WTC11 (cell line): Measurements from ENCODE around the gene ANKRD50. TPM values are rescaled to one million over a fixed set of nuclear protein-coding genes. Genes with fewer than 3 reads are reported as not detected.

ENCODE experiments used
- ATAC-seq: fragments of 200-7000 bp; cut with Tn5 transposase; 2 replicates; pipeline ENCODE4 v1.10.0; 2021; ENCODE audit warnings: mild to moderate bottlenecking, moderate library complexity
- CTCF ChIA-PET: fragments of 300-600 bp; sonication (Branson Sonifier 250); formaldehyde crosslinking; loops from one replicate; lab custom pipeline; 2021; ENCODE audit warnings: antibody characterized with exemption; lab: Charles Lee
- POLR2A ChIA-PET: fragments of 350-600 bp; sonication (Branson Sonifier 250); formaldehyde crosslinking; loops from one replicate; lab custom pipeline; 2021; ENCODE audit warnings: antibody characterized with exemption; lab: Charles Lee
- DNase-seq: peaks from one replicate; pipeline ENCODE4 v3.0.0; 2021; ENCODE audit warnings: low spot score
- H3K27ac Mint-ChIP-seq: 2 replicates; pipeline ENCODE4 v1.8.0; 2021; ENCODE audit warnings: mixed read lengths
- H3K27me3 Mint-ChIP-seq: 2 replicates; pipeline ENCODE4 v1.8.0; 2021; ENCODE audit warnings: low read depth, mild to moderate bottlenecking, moderate library complexity, mixed read lengths
- H3K36me3 Mint-ChIP-seq: 2 replicates; pipeline ENCODE4 v1.8.0; 2021; ENCODE audit warnings: mixed read lengths
- H3K4me1 Mint-ChIP-seq: 2 replicates; pipeline ENCODE4 v1.8.0; 2022; ENCODE audit warnings: mixed read lengths
- H3K4me3 Mint-ChIP-seq: 2 replicates; pipeline ENCODE4 v1.8.0; 2021; ENCODE audit warnings: mild to moderate bottlenecking, moderate library complexity, mixed read lengths
- H3K9me3 Mint-ChIP-seq: 2 replicates; pipeline ENCODE4 v1.8.0; 2021; ENCODE audit warnings: mixed read lengths
- ATF1 ChIP-seq: sonication (generic); formaldehyde crosslinking; IDR thresholded peaks from 2 replicates; pipeline ENCODE4 v1.8.1; 2023; ENCODE audit warnings: mild to moderate bottlenecking, moderate library complexity, missing genetic modification reagents
- ATF2 ChIP-seq: sonication (generic); formaldehyde crosslinking; IDR thresholded peaks from 2 replicates; pipeline ENCODE4 v1.8.1; 2022; ENCODE audit warnings: low read depth, missing genetic modification reagents, borderline replicate concordance
- CBFB ChIP-seq: sonication (generic); formaldehyde crosslinking; IDR thresholded peaks from 2 replicates; pipeline ENCODE4 v1.8.1; 2022; ENCODE audit warnings: mild to moderate bottlenecking, low read depth, missing genetic modification reagents
- CREM ChIP-seq: sonication (generic); formaldehyde crosslinking; IDR thresholded peaks from 2 replicates; pipeline ENCODE4 v1.8.1; 2022; ENCODE audit warnings: mild to moderate bottlenecking, missing genetic modification reagents, moderate library complexity
- E2F1 ChIP-seq: sonication (generic); formaldehyde crosslinking; IDR thresholded peaks from 2 replicates; pipeline ENCODE4 v1.8.0; 2022; ENCODE audit warnings: mild to moderate bottlenecking, missing genetic modification reagents
- E2F5 ChIP-seq: sonication (generic); formaldehyde crosslinking; IDR thresholded peaks from 2 replicates; pipeline ENCODE4 v1.8.1; 2022; ENCODE audit warnings: mild to moderate bottlenecking, moderate library complexity, missing genetic modification reagents
- HMGXB4 ChIP-seq: sonication (generic); formaldehyde crosslinking; IDR thresholded peaks from 2 replicates; pipeline ENCODE4 v1.8.1; 2023; ENCODE audit warnings: mild to moderate bottlenecking, moderate library complexity, missing genetic modification reagents
- IRF2 ChIP-seq: sonication (generic); formaldehyde crosslinking; IDR thresholded peaks from 2 replicates; pipeline ENCODE4 v1.8.0; 2022; ENCODE audit warnings: low read depth, missing genetic modification reagents, borderline replicate concordance
- NR3C1 ChIP-seq: sonication (generic); formaldehyde crosslinking; conservative IDR thresholded peaks from 2 replicates; pipeline ENCODE4 v1.8.1; 2023; ENCODE audit warnings: low read depth, mild to moderate bottlenecking, missing genetic modification reagents
- PRDM15 ChIP-seq: sonication (generic); formaldehyde crosslinking; IDR thresholded peaks from 2 replicates; pipeline ENCODE4 v1.8.0; 2022; ENCODE audit warnings: missing genetic modification reagents
- RORB ChIP-seq: fragments of 250-450 bp; sonication (Bioruptor Pico); IDR thresholded peaks from 2 replicates; pipeline ENCODE4 v1.9.0; 2021; ENCODE audit warnings: mild to moderate bottlenecking
- STAT6 ChIP-seq: sonication (generic); formaldehyde crosslinking; conservative IDR thresholded peaks from 2 replicates; pipeline ENCODE4 v1.8.1; 2023; ENCODE audit warnings: mild to moderate bottlenecking, low read depth, missing genetic modification reagents, moderate library complexity
- TCF7 ChIP-seq: sonication (generic); formaldehyde crosslinking; IDR thresholded peaks from 2 replicates; pipeline ENCODE4 v1.8.0; 2022; ENCODE audit warnings: mild to moderate bottlenecking, low read depth, missing genetic modification reagents, moderate library complexity
- TP53 ChIP-seq: sonication (generic); formaldehyde crosslinking; IDR thresholded peaks from 2 replicates; pipeline ENCODE4 v1.8.1; 2023; ENCODE audit warnings: mild to moderate bottlenecking, missing genetic modification reagents
- USF1 ChIP-seq: sonication (generic); formaldehyde crosslinking; IDR thresholded peaks from 2 replicates; pipeline ENCODE4 v1.8.0; 2022; ENCODE audit warnings: mild to moderate bottlenecking, missing genetic modification reagents
- ZNF219 ChIP-seq: sonication (generic); formaldehyde crosslinking; IDR thresholded peaks from 2 replicates; pipeline ENCODE4 v1.8.0; 2023; ENCODE audit warnings: missing genetic modification reagents, mild to moderate bottlenecking, borderline replicate concordance
- ZNF532 ChIP-seq: fragments of 250-450 bp; sonication (Bioruptor Pico); IDR thresholded peaks from 2 replicates; pipeline ENCODE4 v1.9.0; 2021; ENCODE audit warnings: mild to moderate bottlenecking, borderline replicate concordance
- total RNA-seq: library from RNA; stranded (reverse); gene quantifications from 3 replicates; pipeline ENCODE4 v1.2.3, GENCODE V29; 2021

The ANKRD50 gene
- total RNA-seq, 1 experiment from 2014 or later: 18.4 TPM

- no peak overlapping the region for H3K4me3 Mint-ChIP-seq
- POLR2A ChIA-PET: no interaction called here
- CTCF ChIA-PET: interaction anchor here (0.6 kb wide), 1 partner anchor 522 kb away, joined by 3 read pairs; no protein-coding TSS in a partner anchor
- ATAC-seq: no peak
- H3K27ac Mint-ChIP-seq: no peak overlapping the region
- peaks cover 1% of the 10 kb centered on the region for H3K9me3 Mint-ChIP-seq
- no peaks in the 10 kb centered on the region for H3K27me3 Mint-ChIP-seq
- no peak for TF ChIP-seq TP53 (CRISPR knock-in tag)
- TF ChIP-seq IRF2: no peak
- no peak for TF ChIP-seq NR3C1 (CRISPR knock-in tag)
- no peak for TF ChIP-seq CBFB (CRISPR knock-in tag)
- no peak for TF ChIP-seq E2F5
- TF ChIP-seq HMGXB4 (CRISPR knock-in tag): no peak
- TF ChIP-seq ATF1: no peak
- TF ChIP-seq PRDM15 (CRISPR knock-in tag): no peak
- no peak for TF ChIP-seq ZNF532 (CRISPR knock-in tag)
- no peak for TF ChIP-seq ATF2 (CRISPR knock-in tag)
- no peak for DNase-seq
- peaks cover 11% of the 10 kb centered on the region for H3K36me3 Mint-ChIP-seq
- peaks cover 45% of the 10 kb centered on the region for H3K4me1 Mint-ChIP-seq
Observed at GRCh38 chr4:124682384-124682783, 30.1 kb downstream of the ANKRD50 start.

- DNase-seq (no peak), ATAC-seq (no peak)
- no peak overlapping the region for H3K4me3 Mint-ChIP-seq
- peaks cover 30% of the 10 kb centered on the region for H3K36me3 Mint-ChIP-seq
- no peaks in the 10 kb centered on the region for H3K9me3 Mint-ChIP-seq
- CTCF ChIA-PET: no interaction called here
- no peaks in the 10 kb centered on the region for H3K4me1 Mint-ChIP-seq
- no peaks in the 10 kb centered on the region for H3K27me3 Mint-ChIP-seq
- POLR2A ChIA-PET: no interaction called here
- H3K27ac Mint-ChIP-seq: 0 out of 2 replicates have a peak overlapping the region, but pooled peaks have one; percentile 9
- TF ChIP-seq E2F1 (CRISPR knock-in tag): no peak
- TF ChIP-seq ZNF219: no peak
- no peak for TF ChIP-seq RORB (CRISPR knock-in tag)
- TF ChIP-seq STAT6 (CRISPR knock-in tag): no peak
- TF ChIP-seq USF1 (CRISPR knock-in tag): no peak
- no peak for TF ChIP-seq TCF7 (CRISPR knock-in tag)
- TF ChIP-seq CREM (CRISPR knock-in tag): no peak
Observed at GRCh38 chr4:124666496-124666895, 46.0 kb downstream of the ANKRD50 start.
